GM12872 (cell line): Measurements from ENCODE around the gene ABHD14A.

Experiments
- TF ChIP-seq, protein P1 (sequence below): IDR thresholded peaks from 3 replicates; pipeline ENCODE4 v1.5.1; 2011; ENCODE audit warnings: low read depth, mild to moderate bottlenecking, low read length, moderate library complexity; ENCODE audit not compliant: insufficient read depth

Gene ABHD14A

DNA sequence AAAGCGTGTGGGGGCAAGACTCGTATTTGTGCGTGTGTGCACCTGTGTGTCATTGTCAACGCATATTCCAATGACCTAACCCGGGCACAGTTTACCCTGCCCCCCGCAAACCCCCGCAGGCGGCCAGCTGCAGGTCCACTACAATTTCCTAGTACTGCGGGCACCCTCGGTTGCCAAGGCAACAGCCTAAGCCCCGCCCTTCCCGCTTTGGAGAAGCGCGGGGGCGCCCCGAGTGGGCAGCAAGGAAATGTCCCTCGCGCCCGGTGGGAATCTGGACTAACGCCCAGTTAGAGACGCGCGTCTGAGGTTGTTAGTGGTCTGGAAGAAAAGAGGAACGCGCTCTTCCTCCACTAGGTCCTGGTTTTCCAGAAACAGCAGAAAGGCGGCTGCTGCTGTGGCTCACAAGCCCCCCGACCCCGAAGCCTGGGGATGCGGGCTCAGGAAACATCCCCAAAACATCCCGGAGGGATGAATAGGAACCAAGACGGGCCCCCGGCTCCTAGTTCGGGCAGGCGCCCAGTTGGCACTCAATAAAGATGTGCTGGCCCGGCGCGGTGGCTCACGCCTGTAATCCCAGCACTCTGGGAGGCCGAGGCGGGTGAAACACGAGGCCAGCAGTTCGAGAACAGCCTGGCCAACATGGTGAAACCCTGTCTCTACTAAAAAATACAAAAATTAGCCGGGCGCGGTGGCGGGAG is 1.1 kb downstream of the ABHD14A start:
- TF ChIP-seq, protein P1, sequence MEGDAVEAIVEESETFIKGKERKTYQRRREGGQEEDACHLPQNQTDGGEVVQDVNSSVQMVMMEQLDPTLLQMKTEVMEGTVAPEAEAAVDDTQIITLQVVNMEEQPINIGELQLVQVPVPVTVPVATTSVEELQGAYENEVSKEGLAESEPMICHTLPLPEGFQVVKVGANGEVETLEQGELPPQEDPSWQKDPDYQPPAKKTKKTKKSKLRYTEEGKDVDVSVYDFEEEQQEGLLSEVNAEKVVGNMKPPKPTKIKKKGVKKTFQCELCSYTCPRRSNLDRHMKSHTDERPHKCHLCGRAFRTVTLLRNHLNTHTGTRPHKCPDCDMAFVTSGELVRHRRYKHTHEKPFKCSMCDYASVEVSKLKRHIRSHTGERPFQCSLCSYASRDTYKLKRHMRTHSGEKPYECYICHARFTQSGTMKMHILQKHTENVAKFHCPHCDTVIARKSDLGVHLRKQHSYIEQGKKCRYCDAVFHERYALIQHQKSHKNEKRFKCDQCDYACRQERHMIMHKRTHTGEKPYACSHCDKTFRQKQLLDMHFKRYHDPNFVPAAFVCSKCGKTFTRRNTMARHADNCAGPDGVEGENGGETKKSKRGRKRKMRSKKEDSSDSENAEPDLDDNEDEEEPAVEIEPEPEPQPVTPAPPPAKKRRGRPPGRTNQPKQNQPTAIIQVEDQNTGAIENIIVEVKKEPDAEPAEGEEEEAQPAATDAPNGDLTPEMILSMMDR = 0 out of 3 replicates have a peak, but pooled peaks have one; percentile 17

DNA sequence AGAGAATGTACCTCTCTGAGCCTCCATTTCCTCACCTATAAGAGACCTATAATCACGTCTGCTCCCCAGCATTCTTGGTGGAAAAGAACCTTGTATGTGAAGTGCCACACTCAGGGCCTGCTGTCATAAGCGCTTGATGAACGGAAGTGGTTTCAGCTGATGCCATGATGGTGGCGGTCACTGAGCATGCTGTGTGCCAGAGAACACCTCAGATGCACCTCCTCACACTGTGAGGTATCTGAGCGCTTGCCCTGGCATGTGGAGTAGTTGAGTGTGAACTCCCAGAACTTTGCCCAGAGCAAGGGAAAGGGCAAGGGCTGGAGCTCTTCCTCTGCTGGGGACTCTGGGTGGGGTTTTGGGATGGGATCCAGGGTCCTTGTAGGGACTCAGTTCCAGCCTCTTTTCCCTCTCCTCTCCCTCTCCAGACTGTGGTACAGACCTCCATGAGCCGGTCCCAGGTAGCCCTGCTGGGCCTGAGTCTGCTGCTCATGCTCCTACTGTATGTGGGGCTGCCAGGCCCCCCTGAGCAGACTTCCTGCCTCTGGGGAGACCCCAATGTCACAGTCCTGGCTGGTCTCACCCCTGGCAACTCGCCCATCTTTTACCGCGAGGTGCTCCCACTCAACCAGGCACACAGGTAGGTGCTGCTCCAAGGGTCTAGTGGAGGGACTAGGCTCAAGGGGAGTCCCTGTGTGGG is 2.7 kb downstream of the ABHD14A start:
- TF ChIP-seq, protein P1 = no peak

DNA sequence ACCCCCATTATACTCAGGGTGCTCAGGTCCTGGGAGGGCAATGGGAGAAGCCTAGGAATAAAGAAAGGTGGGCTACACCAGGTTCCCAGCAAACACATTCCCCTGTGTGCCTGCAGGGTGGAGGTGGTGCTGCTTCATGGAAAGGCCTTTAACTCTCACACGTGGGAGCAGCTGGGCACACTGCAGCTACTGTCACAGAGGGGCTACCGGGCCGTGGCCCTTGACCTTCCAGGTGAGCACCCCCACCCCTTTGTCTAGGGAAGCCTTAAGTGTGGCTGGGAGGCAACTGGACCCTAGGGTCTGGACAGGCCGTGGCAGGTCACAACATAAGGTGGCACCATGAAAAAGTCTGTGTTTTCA is 3.3 kb downstream of the ABHD14A start:
- TF ChIP-seq, protein P1 = no peak

DNA sequence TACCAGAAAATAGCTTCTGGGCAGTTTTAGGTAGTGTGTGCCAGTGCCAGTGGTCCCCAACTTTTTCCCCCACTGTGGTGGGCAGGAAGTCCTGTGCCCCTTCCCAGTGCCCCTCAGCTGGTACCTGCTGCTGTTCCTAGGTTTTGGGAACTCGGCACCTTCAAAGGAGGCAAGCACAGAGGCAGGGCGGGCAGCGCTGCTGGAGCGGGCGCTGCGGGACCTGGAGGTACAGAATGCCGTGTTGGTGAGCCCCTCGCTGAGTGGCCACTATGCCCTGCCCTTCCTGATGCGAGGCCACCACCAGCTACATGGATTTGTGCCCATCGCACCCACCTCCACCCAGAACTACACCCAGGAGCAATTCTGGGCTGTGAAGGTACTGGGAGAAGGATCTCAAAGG is 5.4 kb downstream of the ABHD14A start:
- TF ChIP-seq, protein P1 = no peak

DNA sequence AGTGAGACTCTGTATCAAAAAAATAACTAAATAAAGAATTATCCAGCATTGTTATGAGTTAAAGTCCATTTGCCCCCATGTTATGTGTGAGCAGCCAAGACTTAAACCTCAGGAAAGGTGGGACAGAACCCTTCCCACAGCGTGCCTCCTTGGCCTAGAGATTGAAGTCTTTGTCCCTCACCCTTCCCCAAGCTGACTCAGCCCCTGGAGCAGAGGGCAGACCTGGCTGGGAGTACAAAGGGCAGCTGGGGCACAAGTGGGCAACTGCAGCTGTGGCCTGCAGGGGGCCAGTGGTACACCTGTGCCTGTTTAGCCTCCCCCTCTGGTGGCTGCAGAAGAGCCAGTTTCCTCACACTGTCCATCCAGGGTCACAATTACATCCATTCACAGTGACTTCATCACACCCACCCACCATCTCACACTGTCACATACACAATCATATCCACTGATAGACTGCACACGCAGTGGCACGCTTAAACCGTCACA is 7.5 kb downstream of the ABHD14A start:
- TF ChIP-seq, protein P1 = peak; percentile 96

DNA sequence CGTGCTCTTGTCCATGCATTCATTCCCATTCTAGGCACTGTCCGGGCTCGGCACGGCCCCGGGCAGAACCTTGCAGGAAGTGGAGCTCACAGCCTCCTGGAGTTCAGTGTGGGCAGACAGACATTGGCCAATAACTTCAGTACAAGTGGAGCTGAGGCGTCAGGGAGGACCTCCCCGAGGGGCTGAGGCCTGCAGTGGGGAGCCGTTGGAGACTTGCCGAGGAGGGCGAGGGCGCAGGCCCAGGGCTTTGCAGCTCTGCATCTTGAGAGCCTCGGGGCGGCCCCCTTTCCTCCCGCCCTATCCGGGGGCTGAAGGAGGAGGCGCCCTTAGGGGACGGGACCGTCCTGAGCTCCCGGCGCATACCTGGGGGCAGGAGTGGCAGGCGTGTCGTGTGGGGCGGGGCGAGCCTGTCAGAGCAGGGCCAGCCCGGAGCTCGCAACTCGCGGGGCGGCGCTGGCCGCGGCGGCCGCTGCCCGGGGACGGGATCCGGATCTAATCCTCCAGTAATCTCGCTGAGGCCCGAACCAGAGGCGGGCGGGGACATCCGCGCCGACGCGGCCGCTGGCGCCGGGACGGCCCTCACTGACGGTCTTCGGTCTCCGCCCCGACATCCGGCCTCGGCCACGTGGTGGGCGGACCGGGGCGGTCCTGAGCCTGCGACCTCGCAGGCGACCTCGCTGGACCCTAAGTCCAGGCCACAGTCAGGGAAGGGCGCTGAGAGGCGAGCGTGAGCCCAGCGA is 8.1 kb downstream of the ABHD14A start, which contains the start of gene ACY1:
Gene ACY1, plus strand, starts transcription at position 698 of the 740 bp plus-strand sequence. CDS start 530 bp downstream, outside the sequence.
- TF ChIP-seq, protein P1 = no peak
